Measurements from ENCODE around the gene E2F6. TPM values are rescaled to one million over a fixed set of nuclear protein-coding genes. Genes with fewer than 3 reads are reported as not detected.

The E2F6 gene
- total and polyA plus RNA-seq, 2 donors (not counting 3 experiments of a cell fraction or from before 2014, with no cell fraction given), result 7.9 to 15.7 TPM

GRCh38 chr2:11407413-11407812 is 58.5 kb downstream of the E2F6 start:
- POLR2A ChIA-PET, result no interaction called here
- H2AFZ ChIP-seq (ENCODE audit: low read depth, low read length), result no peak overlapping the region
- H3K4me3 ChIP-seq (replicated peaks in 1 of 3; ENCODE audit: insufficient read depth in 1 of 3, low read depth in 1 of 3, low read length in 3 of 3), result no peak overlapping the region
- no peak for FAIRE-seq
- H3K27me3 ChIP-seq (ENCODE audit: control insufficient read depth in 2 of 2, insufficient read depth in 2 of 2, low read length in 2 of 2), result no peaks in the 10 kb centered on the region
- H3K36me3 ChIP-seq (ENCODE audit: control insufficient read depth in 2 of 2, extremely low read depth in 1 of 2, insufficient read depth in 2 of 2, low read length in 2 of 2), result no peaks in the 10 kb centered on the region
- dilution Hi-C loops (cut with MboI; ENCODE audit: extremely low pct_ligation_motif_present, low sequenced_read_pairs), result no loop called here
- no peak overlapping the region for H3K9ac ChIP-seq (replicated peaks; ENCODE audit: extremely low read depth, insufficient read depth, low read length)
- H3K4me2 ChIP-seq (ENCODE audit: insufficient read depth, low read length), result no peak overlapping the region
- H3K27ac ChIP-seq (ENCODE audit: insufficient read depth, low read depth, low read length), result no peak overlapping the region
- CTCF ChIA-PET, result interaction anchor here (1.4 to 13.6 kb wide), 4 partner anchors 10 to 275 kb away, joined by 3 to 364 read pairs (median 4); no protein-coding TSS in a partner anchor
- intact Hi-C loops (cut with micrococcal nuclease), result no loop called here
- H3K4me1 ChIP-seq (ENCODE audit: control insufficient read depth, extremely low read depth, insufficient read depth, low read length), result peaks cover 6% of the 10 kb centered on the region
- no peaks in the 10 kb centered on the region for H3K79me2 ChIP-seq (ENCODE audit: control insufficient read depth, insufficient read depth, low read length)
- no TSS peak for BruUV-seq (replicated peaks)
- no peak for DNase-seq (ENCODE audit: low read depth, low spot score)
- no peaks in the 10 kb centered on the region for H3K9me3 ChIP-seq (replicated peaks; ENCODE audit: control insufficient read depth, insufficient read depth, low read length)
- no peaks in the 10 kb centered on the region for H4K20me1 ChIP-seq (replicated peaks; ENCODE audit: control insufficient read depth, extremely low read depth, insufficient read depth, low read length)
- no peak for TF ChIP-seq FOS (IDR thresholded peaks at IDR 0.05; ENCODE audit: borderline replicate concordance, insufficient read depth, low read length)
- TF ChIP-seq EZH2 (IDR thresholded peaks at IDR 0.05; ENCODE audit: borderline replicate concordance, low read depth, low read length, severe bottlenecking), result no peak
- no peak for TF ChIP-seq GATA2 (IDR thresholded peaks at IDR 0.05; ENCODE audit: insufficient read depth, insufficient read length, low read depth, low read length)
- no peak for TF ChIP-seq CTCF (IDR thresholded peaks at IDR 0.05; ENCODE audit: extremely low read depth in 1 of 2, insufficient read depth in 1 of 2, low read depth in 1 of 2, low read length in 2 of 2)
- no peak for TF ChIP-seq POLR2A (IDR thresholded peaks at IDR 0.05; ENCODE audit: low read depth, low read length)
- no peak for TF ChIP-seq MAX (IDR thresholded peaks at IDR 0.05; ENCODE audit: insufficient read depth, insufficient read length)
- TF ChIP-seq JUN (IDR thresholded peaks at IDR 0.05; ENCODE audit: borderline replicate concordance, insufficient read depth, insufficient read length, low read depth), result no peak
- TF ChIP-seq POLR2AphosphoS5 (IDR thresholded peaks at IDR 0.05; ENCODE audit: insufficient read depth, low read depth, low read length), result no peak
- no peak for TF ChIP-seq MYC (IDR thresholded peaks at IDR 0.05; ENCODE audit: low read depth, low read length)
- H3K9me1 ChIP-seq (replicated peaks; ENCODE audit: control insufficient read depth, extremely low read depth, insufficient read depth, low read length), result no peaks in the 10 kb centered on the region
